ENCODE measurements around the gene CDCP1.
"Not testable (repeated sequence)": the region's sequence is repeated elsewhere in the genome, so short reads cannot be mapped to it uniquely, and the experiment has no call there.

The CDCP1 gene

GRCh38 chr3:45170096-45170495, 23.9 kb upstream of the CDCP1 start:
- peak; percentile 44 for DNase-seq (ENCODE audit: low spot score)

GRCh38 chr3:45169125-45169904, 23.1 kb upstream of the CDCP1 start:
- DNase-seq (ENCODE audit: low spot score) = no peak

- DNase-seq (ENCODE audit: low spot score) = no peak
Measured at GRCh38 chr3:45168451-45168850, 22.3 kb upstream of the CDCP1 start.

- peak; percentile 83 for DNase-seq (ENCODE audit: low spot score)
Measured at GRCh38 chr3:45167011-45167911, 21.1 kb upstream of the CDCP1 start.

- DNase-seq (ENCODE audit: low spot score) = no peak
Measured at GRCh38 chr3:45166321-45166879, 20.2 kb upstream of the CDCP1 start.

GRCh38 chr3:45165497-45166283, 19.5 kb upstream of the CDCP1 start:
- no peak for DNase-seq (ENCODE audit: low spot score)

- DNase-seq (ENCODE audit: low spot score) = no peak
Measured at GRCh38 chr3:45164056-45164455, 17.9 kb upstream of the CDCP1 start.

GRCh38 chr3:45163481-45163880, 17.3 kb upstream of the CDCP1 start:
- peak; percentile 35 for DNase-seq (ENCODE audit: low spot score)

GRCh38 chr3:45154641-45155147, 8.5 kb upstream of the CDCP1 start:
- DNase-seq (ENCODE audit: low spot score) = no peak

GRCh38 chr3:45153658-45154437, 7.7 kb upstream of the CDCP1 start:
- DNase-seq (ENCODE audit: low spot score) = no peak

GRCh38 chr3:45152307-45152706, 6.1 kb upstream of the CDCP1 start:
- no peak for DNase-seq (ENCODE audit: low spot score)

GRCh38 chr3:45151100-45151499, 4.9 kb upstream of the CDCP1 start:
- no peak for DNase-seq (ENCODE audit: low spot score)

- DNase-seq (ENCODE audit: low spot score) = no peak
Measured at GRCh38 chr3:45148921-45149320, 2.7 kb upstream of the CDCP1 start.

- no peak for DNase-seq (ENCODE audit: low spot score)
Measured at GRCh38 chr3:45145223-45145622, 955 bp downstream of the CDCP1 start.

- DNase-seq (ENCODE audit: low spot score) = peak; percentile 45
Measured at GRCh38 chr3:45143673-45144671, 2.2 kb downstream of the CDCP1 start.

GRCh38 chr3:45140770-45141155, 5.4 kb downstream of the CDCP1 start:
- not testable (repeated sequence) for DNase-seq (ENCODE audit: low spot score)

GRCh38 chr3:45140141-45140769, 5.9 kb downstream of the CDCP1 start:
- no peak for DNase-seq (ENCODE audit: low spot score)

GRCh38 chr3:45139372-45140140, 6.6 kb downstream of the CDCP1 start:
- DNase-seq (ENCODE audit: low spot score) = no peak
